Mucosa of descending colon (tissue), 3 donors: Measurements from ENCODE around the gene UVSSA. TPM values are rescaled to one million over a fixed set of nuclear protein-coding genes. Genes with fewer than 3 reads are reported as not detected.
A peak's percentile ranks its signal among the peaks of the same experiment; 100 is the strongest.

Experiments used
- ATAC-seq: fragments of 200-7000 bp; cut with Tn5 transposase; one replicate; pipeline ENCODE4 v1.9.1; 2020; ENCODE audit warnings: mild to moderate bottlenecking, moderate library complexity
- DNase-seq, 3 donors: peaks; one replicate each; pipeline ENCODE4 v3.0.0-alpha.2; 2020
- H3K36me3 ChIP-seq: fragments of 200-600 bp; one replicate; pipeline ENCODE4 v1.8.0; 2021; ENCODE audit warnings: low read depth, mild to moderate bottlenecking
- H3K4me1 ChIP-seq: fragments of 200-600 bp; one replicate; pipeline ENCODE4 v1.8.0; 2021; ENCODE audit warnings: low read depth, mild to moderate bottlenecking
- H3K4me3 ChIP-seq: fragments of 200-600 bp; one replicate; pipeline ENCODE4 v1.8.0; 2021; ENCODE audit warnings: mild to moderate bottlenecking
- H3K9me3 ChIP-seq: fragments of 200-600 bp; one replicate; pipeline ENCODE4 v1.8.0; 2021; ENCODE audit warnings: mild to moderate bottlenecking
- intact Hi-C, 2 donors: fragments of 100-400 bp; cut with DNase I in 1 of 2; cut with micrococcal nuclease in 1 of 2; formaldehyde crosslinking; loops; one replicate each; pipeline versions ENCODE4 v1.11.0 to v1.11.1; 2022; cut with DNase I, micrococcal nuclease
- total RNA-seq, 3 donors: library from RNA; stranded (reverse); fragmentation: NEBNext Ultra II Directional in 2 of 3; extraction: Animal tissue kit (Norgen Biotek cat#: 25700) in 2 of 3; gene quantifications; one replicate each; pipeline versions ENCODE4 v1.2.1 to v1.2.4, GENCODE V29; 2021 to 2023
- TF ChIP-seq, protein P1 (sequence below): fragments of 200-600 bp; IDR thresholded peaks from one replicate; pipeline ENCODE4 v1.8.0; 2022; ENCODE audit warnings: antibody characterized with exemption, mild to moderate bottlenecking
- donor health status: DM: no; HTN: no; CAD: no; lungs with moderate emphysema.
- donor health status: DM: no; HTN: no; CAD: no.
- donor health status: DM: no; HTN: yes; CAD: no.

UVSSA gene
- total RNA-seq, 3 donors from 2014 or later = 31.7 to 39.9 (median 36.8) TPM

DNA sequence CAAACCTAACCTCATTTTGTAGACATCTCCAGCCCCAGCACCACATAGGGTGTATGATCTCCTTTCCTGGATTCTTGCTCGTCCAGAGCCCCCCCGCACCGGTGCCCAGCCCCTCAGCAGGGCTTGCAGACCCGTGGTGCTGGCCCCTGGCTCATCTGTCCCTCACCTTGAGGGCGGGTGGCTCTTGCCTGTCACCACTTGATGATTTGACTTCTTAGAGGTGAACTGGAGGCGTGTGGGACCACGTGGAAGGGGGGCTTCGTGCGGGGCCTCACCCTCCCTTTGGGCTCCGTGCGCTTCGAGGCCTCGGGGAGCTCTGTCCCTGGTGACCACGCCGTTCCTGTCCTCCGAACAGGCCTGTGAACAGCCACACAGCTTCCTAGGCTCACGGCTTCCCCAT is 15.5 kb downstream of the UVSSA start:
- Histone ChIP-seq H3K9me3 (no peaks in the 10 kb centered on the region), H3K4me3 (no peak overlapping the region), H3K4me1 (no peaks in the 10 kb centered on the region), H3K36me3 (no peaks in the 10 kb centered on the region)
- DNase-seq (no peak), ATAC-seq (no peak)
- intact Hi-C loops = no loop called here
- TF ChIP-seq, protein P1, sequence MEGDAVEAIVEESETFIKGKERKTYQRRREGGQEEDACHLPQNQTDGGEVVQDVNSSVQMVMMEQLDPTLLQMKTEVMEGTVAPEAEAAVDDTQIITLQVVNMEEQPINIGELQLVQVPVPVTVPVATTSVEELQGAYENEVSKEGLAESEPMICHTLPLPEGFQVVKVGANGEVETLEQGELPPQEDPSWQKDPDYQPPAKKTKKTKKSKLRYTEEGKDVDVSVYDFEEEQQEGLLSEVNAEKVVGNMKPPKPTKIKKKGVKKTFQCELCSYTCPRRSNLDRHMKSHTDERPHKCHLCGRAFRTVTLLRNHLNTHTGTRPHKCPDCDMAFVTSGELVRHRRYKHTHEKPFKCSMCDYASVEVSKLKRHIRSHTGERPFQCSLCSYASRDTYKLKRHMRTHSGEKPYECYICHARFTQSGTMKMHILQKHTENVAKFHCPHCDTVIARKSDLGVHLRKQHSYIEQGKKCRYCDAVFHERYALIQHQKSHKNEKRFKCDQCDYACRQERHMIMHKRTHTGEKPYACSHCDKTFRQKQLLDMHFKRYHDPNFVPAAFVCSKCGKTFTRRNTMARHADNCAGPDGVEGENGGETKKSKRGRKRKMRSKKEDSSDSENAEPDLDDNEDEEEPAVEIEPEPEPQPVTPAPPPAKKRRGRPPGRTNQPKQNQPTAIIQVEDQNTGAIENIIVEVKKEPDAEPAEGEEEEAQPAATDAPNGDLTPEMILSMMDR = no peak

DNA sequence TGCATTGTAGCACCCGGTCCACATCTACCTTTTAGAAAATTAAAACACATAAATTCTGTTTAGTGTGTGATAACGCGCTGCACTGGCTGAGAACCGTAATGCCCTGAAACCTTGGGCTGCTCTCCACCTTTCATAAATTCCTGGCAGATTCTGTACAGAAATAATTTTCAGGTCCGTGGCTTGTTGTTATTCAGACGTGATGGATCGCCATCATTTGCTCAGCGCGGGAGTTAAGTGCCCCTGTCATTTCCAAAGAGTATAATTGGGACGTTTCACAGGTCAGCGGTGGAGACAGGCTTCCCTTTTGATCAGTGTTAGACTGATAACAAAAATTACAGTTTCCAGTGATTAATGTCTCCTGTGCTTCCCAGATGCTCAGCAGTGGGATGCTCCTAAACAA is 16.5 kb downstream of the UVSSA start:
- TF ChIP-seq, protein P1 = no peak
- intact Hi-C loops = no loop called here
- H3K4me3 ChIP-seq = no peak overlapping the region
- ATAC-seq = no peak
- no peak for DNase-seq
- no peaks in the 10 kb centered on the region for H3K36me3 ChIP-seq
- no peaks in the 10 kb centered on the region for H3K9me3 ChIP-seq
- no peaks in the 10 kb centered on the region for H3K4me1 ChIP-seq

DNA sequence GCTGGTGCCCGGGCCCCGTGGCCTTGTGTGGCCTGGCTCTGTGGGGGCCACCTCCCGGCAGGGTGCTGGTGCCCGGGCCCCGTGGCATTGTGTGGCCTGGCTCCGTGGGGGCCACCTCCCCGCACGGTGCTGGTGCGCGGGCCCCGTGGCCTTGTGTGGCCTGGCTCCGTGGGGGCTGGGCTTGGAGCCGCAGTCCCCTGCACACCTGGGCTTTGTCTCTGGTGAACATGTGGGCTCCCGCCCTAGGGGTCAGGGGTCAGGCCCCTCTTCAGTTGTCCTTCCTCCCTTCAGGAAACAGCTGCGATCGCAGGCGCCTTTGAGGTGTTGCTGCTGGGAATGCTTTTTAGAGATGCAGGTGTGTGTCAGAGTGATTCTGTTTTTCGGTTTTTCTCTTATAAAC is 17.2 kb downstream of the UVSSA start:
- no peaks in the 10 kb centered on the region for H3K9me3 ChIP-seq
- H3K36me3 ChIP-seq = no peaks in the 10 kb centered on the region
- DNase-seq (peak in 1 of 3 donors; percentile 29), ATAC-seq (no peak)
- intact Hi-C loops = no loop called here
- H3K4me3 ChIP-seq = no peak overlapping the region
- TF ChIP-seq, protein P1 = no peak
- no peaks in the 10 kb centered on the region for H3K4me1 ChIP-seq

DNA sequence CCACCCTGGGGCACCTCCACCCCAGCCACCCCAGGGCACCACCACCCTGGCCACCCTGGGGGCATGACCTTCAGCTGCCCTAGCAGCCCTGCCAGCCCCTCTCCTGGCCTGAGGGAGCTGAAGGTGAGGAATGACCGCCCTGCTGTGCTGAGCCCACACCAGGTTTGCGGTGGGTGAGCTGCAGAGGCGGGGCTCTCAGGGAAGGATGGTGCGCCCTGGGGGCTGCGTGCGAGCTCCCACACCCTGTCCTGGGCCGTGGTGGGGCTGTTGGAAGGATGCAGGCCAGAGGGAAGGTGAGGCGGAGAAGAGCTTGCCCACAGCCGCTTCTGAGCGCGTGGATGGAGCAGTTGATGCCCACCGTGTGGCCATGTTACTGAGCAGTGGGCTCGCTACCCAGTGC is 17.7 kb downstream of the UVSSA start:
- Histone ChIP-seq H3K36me3 (no peaks in the 10 kb centered on the region), H3K4me1 (no peaks in the 10 kb centered on the region), H3K4me3 (no peak overlapping the region), H3K9me3 (no peaks in the 10 kb centered on the region)
- intact Hi-C loops = no loop called here
- ATAC-seq (no peak), DNase-seq (peak in 1 of 3 donors; percentile 40)
- TF ChIP-seq, protein P1 = no peak

DNA sequence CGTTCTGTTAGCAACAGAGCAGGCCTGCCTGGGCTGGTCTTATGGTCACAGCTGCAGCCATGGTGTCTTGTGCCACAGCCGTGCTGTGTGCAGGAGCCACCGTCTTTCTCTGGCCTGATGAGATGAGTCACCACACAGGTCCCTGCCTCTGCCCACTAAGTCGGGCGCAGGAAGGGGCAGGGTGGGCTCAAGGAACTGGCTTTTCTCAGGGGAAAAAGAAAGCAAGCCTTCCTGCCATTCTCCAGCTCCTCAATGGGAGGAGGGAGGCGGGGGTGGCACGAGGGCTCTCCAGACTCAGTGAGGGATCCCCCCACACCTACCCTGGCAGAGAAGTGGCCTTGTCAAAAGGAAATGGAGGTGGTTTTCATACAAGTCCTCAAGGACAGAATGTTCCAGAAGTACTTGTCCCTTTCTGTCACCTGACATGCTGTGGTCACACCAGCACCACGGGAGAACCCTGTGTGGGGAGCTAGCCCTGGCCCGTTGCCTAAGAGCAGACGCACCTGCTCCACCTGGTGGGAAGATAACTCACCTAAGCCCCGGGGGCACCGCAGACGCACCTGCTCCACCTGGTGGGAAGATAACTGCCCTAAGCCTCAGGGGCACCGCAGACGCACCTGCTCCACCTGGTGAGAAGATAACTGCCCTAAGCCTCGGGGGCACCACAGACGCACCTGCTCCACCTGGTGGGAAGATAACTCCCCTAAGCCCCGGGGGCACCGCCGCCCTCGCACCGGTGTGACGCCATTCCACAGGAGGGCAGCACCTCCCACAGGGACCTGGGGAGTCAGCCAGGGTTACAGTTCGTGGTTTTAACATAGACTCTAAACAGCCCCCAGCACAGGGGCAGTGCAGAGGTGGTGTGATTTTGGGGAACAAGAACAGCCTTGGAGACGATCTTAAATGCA is 18.5 kb downstream of the UVSSA start:
- no peak overlapping the region for H3K4me3 ChIP-seq
- no peaks in the 10 kb centered on the region for H3K4me1 ChIP-seq
- TF ChIP-seq, protein P1 = no peak
- intact Hi-C loops = no loop called here
- H3K9me3 ChIP-seq = no peaks in the 10 kb centered on the region
- ATAC-seq (peak; percentile 30), DNase-seq (peak in 2 of 3 donors; percentile 29 to 49)
- H3K36me3 ChIP-seq = no peaks in the 10 kb centered on the region
